HG03175 (cell line): ENCODE results near the gene GABARAPL2.
"Not testable (repeated sequence)": the region's sequence is repeated elsewhere in the genome, so short reads cannot be mapped to it uniquely, and the experiment has no call there.

ENCODE experiments used
- ATAC-seq: cut with Tn5 transposase; IDR thresholded peaks from one replicate; pipeline ENCODE4 v1.9.1; 2021; ENCODE audit warnings: mild to moderate bottlenecking, moderate library complexity; ENCODE audit not compliant: unreplicated experiment

Gene GABARAPL2

GRCh38 chr16:75566040-75566757 is at the start of gene GABARAPL2:
Gene GABARAPL2, plus strand, starts transcription at chr16:75566379. Its CDS starts 108 bp downstream, at chr16:75566487.
- ATAC-seq = peak; percentile 75

GRCh38 chr16:75519175-75519574 is 47.0 kb upstream of the GABARAPL2 start:
- no peak for ATAC-seq

GRCh38 chr16:75526032-75526790 is 40.0 kb upstream of the GABARAPL2 start:
- ATAC-seq = no peak

DNA sequence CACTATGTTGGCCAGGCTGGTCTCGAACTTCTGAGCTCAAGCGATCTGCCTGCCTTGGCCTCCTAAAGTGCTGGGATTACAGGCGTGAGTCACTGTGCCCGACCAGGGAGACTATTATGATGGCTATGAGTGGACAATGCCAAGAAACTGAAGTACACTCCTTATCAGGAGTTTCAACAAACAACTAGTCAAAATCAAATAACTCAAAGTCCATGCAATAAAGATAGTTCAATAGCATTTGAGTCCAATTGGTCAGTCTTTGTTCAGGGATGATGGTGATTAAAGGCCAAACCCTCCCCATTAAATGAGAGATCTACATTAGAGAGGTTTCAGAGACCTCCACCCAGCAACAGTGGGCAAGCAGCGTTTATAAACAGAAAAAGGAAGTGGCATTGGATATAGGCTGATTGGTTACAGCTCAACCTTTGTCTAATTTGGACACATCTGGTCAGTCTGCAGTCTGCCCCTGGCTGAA is 38.3 kb upstream of the GABARAPL2 start:
- ATAC-seq = no peak

DNA sequence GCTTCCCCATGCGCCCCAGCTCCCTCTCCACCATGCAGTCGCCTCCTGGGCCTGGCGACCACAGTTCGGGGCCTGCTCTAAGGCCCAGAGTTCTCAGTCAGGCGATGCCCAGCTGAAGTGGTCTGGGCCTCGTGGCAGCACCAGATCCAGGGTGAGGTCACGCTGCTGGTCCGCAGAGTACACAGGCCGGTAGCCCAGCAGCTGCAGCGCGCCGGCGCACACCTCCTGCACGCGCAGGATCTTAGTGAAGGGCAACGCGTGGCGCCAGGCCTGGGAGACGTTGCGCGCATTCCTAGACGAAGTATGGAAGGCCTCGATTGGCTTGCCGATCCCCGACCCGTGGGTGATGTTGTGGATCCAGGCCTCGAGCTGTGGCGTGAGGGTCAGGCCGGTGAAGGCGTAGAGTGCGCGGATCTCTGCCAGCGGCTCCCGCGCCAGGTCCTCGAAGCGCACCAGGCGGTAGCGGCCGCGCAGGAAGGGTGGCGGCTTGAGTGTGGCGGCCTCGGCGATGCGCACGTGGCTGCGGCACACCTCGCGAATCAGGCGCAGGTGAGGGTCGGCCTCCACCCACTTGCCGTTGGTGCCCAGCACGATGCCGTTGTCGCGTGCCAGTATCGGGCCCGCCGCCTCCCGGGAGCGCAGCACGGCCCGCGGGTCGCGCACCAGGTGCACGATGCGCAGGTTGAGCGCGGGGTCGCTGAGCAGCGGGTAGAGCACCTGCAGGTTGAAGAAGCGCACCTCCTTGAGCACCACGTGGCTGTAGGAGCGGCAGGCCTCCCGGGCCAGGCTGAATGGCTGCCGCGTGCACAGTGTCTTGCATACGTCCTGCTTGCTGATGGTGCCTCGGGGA is 36.9 kb upstream of the GABARAPL2 start:
- ATAC-seq = no peak

DNA sequence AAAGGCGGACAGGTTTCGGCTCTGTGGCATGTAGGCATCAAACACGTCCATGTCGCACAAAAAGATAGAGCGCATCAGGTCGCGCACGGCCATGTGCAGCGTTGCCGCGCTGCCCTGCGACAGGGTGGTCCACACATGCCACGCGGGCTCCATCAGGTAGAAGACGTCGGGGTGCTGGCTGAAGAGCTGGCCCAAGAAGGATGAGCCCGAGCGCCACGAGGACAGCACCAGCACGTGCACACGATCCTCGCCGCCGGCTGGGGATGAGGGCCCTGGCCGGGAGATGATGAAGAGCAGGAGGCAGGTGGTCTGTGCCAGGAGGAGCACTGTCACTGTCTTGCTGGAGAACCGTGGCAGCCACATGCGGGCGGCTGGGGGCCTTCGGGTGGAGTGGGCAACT is 36.2 kb upstream of the GABARAPL2 start:
- ATAC-seq = no peak

- ATAC-seq = no peak
Observed at GRCh38 chr16:75532142-75532765, 33.9 kb upstream of the GABARAPL2 start.

- ATAC-seq = no peak
Observed at GRCh38 chr16:75532791-75533190, 33.4 kb upstream of the GABARAPL2 start.

- no peak for ATAC-seq
Observed at GRCh38 chr16:75534560-75535205, 31.5 kb upstream of the GABARAPL2 start.

DNA sequence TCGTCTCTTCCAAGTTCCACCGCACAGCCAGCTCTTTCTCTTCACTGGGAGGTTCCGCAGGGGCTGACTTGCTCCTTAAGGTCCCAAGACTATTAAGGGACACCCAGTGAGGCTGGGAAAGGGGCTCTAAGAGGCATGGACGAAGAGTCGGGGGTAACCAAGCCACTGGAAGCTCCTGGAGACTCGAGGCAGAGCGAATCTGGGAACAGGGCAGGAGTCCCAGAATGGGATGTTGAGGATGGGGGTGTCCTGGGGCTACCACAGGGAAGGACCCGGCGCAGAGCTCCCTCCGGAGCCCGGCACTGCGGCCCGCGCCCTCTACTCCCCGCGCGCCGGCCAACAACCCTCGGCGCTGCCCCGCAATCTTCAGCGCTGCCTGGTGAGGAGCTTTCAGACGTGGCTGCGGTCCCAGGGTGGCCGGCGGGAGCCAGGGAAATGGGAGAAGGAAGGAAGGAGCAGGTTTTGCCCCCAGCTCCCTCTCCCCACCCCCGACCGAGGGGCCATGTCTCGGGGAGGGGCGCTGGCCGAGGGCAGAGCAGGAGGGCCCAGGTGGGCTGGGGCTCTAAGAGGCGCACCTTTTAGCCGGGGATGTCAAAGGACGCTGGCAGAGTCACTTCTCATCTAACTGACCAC is 30.9 kb upstream of the GABARAPL2 start:
- ATAC-seq = no peak

DNA sequence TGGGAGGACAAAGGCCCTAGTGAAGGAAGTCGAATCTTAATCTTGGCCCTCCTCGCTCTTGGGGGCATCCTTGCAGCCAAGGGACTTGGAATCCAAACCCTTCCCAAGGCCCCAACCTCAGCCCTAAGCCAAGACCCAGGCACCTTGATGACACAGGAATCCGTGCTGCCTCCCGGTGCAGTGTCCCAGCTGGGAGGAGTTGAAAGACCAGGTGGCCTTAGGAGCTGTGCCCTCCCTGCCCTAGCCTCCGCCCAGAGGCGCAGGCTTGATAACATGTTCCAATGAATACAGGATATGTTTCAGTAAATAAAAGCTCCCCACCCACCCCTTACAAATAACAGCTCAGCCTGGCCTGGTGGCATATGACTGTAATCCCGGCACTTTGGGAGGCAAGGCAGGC is 30.3 kb upstream of the GABARAPL2 start, which contains the start of gene CHST5:
CHST5 (minus strand) TSS at position 208 of the 400 bp plus-strand sequence. CDS start 5,724 bp downstream, outside the sequence.
- no peak for ATAC-seq

GRCh38 chr16:75537776-75538175 is 28.4 kb upstream of the GABARAPL2 start:
- ATAC-seq = no peak

DNA sequence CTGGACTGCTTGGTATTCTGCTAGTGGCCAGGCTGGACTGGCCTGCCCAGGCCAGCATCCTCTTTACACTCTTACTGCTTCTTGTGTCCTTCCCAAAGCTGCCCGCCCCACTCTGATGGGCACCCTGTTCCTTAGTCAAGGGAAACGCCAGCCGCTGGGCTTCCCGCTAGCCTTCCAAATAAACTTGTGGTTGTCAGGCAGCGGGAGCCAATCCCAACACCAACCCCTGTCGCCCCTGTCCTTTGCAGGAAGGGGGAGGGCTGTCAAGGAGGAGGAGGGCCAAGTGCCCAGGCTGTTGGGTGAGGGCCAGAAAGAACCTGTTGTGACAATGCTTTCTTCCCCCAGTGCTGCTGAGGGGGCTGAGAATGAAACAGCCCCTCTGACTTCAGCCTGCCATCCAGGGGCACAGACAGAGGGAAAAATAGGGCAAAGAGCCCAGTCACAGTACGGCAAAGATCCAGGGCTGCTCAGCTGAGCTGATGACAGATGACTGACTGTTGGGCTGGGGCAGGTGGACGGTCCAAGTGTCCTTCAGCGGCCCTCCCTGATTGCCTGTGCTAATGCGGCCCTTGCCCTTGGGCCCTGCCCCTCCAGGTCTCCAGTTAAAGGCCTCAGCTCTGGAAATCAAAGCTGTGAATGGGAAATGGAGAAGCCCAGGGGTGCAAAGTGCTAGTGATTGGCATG is 27.2 kb upstream of the GABARAPL2 start:
- ATAC-seq = not testable (repeated sequence)

- no peak for ATAC-seq
Observed at GRCh38 chr16:75541236-75541635, 24.9 kb upstream of the GABARAPL2 start.

- ATAC-seq = not testable (repeated sequence)
Observed at GRCh38 chr16:75542462-75542861, 23.7 kb upstream of the GABARAPL2 start.

DNA sequence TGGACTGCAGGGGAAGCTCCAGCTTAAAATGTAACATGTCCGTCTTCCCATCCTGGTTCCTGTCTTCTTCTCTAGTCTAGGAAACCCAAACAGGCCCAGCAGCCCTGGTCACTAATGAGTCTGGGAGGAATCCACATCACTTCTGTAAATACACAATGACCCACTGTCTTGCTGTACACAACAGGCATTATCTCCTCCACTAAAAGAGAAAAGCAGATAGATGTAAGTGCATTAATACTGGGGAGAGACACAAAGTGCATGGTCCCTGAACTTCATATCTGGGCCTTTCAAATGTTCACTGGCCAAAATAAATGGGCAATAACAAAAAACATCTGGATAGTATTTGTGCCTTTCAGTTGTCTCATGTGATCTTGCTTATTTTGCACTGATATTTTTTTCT is 20.3 kb upstream of the GABARAPL2 start:
- not testable (repeated sequence) for ATAC-seq

- no peak for ATAC-seq
Observed at GRCh38 chr16:75546293-75546692, 19.9 kb upstream of the GABARAPL2 start.

- ATAC-seq = not testable (repeated sequence)
Observed at GRCh38 chr16:75548456-75548855, 17.7 kb upstream of the GABARAPL2 start.

- peak; percentile 85 for ATAC-seq
Observed at GRCh38 chr16:75550211-75550662, 15.9 kb upstream of the GABARAPL2 start.
